ENCODE results near the gene PDLIM7. TPM values are rescaled to one million over a fixed set of nuclear protein-coding genes. Genes with fewer than 3 reads are reported as not detected.

Gene PDLIM7
- total and polyA plus RNA-seq, 2 of the 4 experiments (the other 2 are of a cell fraction) = 70.4 to 534 TPM

GRCh38 chr5:177514541-177514940, 17.1 kb upstream of the PDLIM7 start:
- dilution Hi-C loops (cut with HindIII; ENCODE audit: low sequenced_read_pairs, unreplicated experiment) = no loop called here
- H3K14ac ChIP-seq (replicated peaks; ENCODE audit: low read depth, low read length) = no peak overlapping the region
- ATAC-seq (ENCODE audit: low read depth) (no peak), DNase-seq (no peak)
- H3K4me3 ChIP-seq (ENCODE audit: insufficient read depth, low read depth, low read length) = no peak overlapping the region
- no peak for TF ChIP-seq CTCF (conservative IDR thresholded peaks at IDR 0.05; ENCODE audit: low read depth, low read length)
- TF ChIP-seq MAFK (IDR thresholded peaks at IDR 0.05; ENCODE audit: low read depth, low read length) = no peak
- TF ChIP-seq MAZ (IDR thresholded peaks at IDR 0.05; ENCODE audit: borderline replicate concordance, low read depth, low read length) = no peak
- no peak for TF ChIP-seq NFE2L2 (IDR thresholded peaks at IDR 0.05; ENCODE audit: low read depth, low read length)
- no peak for TF ChIP-seq POLR2A (IDR thresholded peaks at IDR 0.05; ENCODE audit: low read depth, low read length)
- no peak for TF ChIP-seq CHD1 (IDR thresholded peaks at IDR 0.05; ENCODE audit: low read depth, low read length)
- no peak for TF ChIP-seq CEBPB (IDR thresholded peaks at IDR 0.05; ENCODE audit: low read depth, low read length)
- TF ChIP-seq USF2 (IDR thresholded peaks at IDR 0.05; ENCODE audit: low read depth, low read length) = no peak
- TF ChIP-seq RFX5 (IDR thresholded peaks at IDR 0.05; ENCODE audit: low read depth, low read length) = no peak
- TF ChIP-seq MXI1 (IDR thresholded peaks at IDR 0.05; ENCODE audit: borderline replicate concordance, low read depth, low read length) = no peak
- TF ChIP-seq FOS (IDR thresholded peaks at IDR 0.05; ENCODE audit: low read depth, low read length) = no peak
- 95% methylated on average over 7 of the region's 11 CpGs; no CpG with 5 or more reads in 1 of the 2 experiments for WGBS, 2 experiments (ENCODE audit: extremely low coverage in 2 of 2, insufficient read length in 1 of 2)
- H3K9me3 ChIP-seq (ENCODE audit: control insufficient read depth, insufficient read depth, low read length) = no peaks in the 10 kb centered on the region
- intact Hi-C loops (cut with micrococcal nuclease) = no loop called here
- H2BK120ac ChIP-seq (ENCODE audit: low read depth, low read length) = no peak overlapping the region
- ChIA-PET POLR2A (ENCODE audit: unreplicated experiment) (no interaction called here), CTCF (no interaction called here)
- H3K4ac ChIP-seq (ENCODE audit: low read depth, low read length) = no peak overlapping the region
- no peak overlapping the region for H2BK20ac ChIP-seq (ENCODE audit: low read depth, low read length)
- no peak overlapping the region for H4K91ac ChIP-seq (ENCODE audit: insufficient read depth, low read depth, low read length)
- peaks cover 7% of the 10 kb centered on the region for H3K4me1 ChIP-seq (ENCODE audit: control insufficient read depth, insufficient read depth, low read length)
- no peak overlapping the region for H3K18ac ChIP-seq (ENCODE audit: low read depth, low read length)
- BruUV-seq (replicated peaks) = no TSS peak
- H2BK5ac ChIP-seq (ENCODE audit: low read depth, low read length, poor library complexity, severe bottlenecking) = no peak overlapping the region
- H3K9ac ChIP-seq (ENCODE audit: low read depth, low read length) = no peak overlapping the region
- peaks cover 59% of the 10 kb centered on the region for H3K36me3 ChIP-seq (ENCODE audit: control insufficient read depth, insufficient read depth, low read length)
- H2AK9ac ChIP-seq (replicated peaks; ENCODE audit: low read depth, low read length, poor library complexity) = no peak overlapping the region
- no peak overlapping the region for H3K56ac ChIP-seq (ENCODE audit: extremely low read depth, insufficient read depth, low read length)
- no peaks in the 10 kb centered on the region for H3K27me3 ChIP-seq (ENCODE audit: control insufficient read depth, insufficient read depth, low read length)
- H4K20me1 ChIP-seq (ENCODE audit: insufficient read depth, low read length) = no peaks in the 10 kb centered on the region; the same call in 1 of the 2 replicates
- H3K9me1 ChIP-seq (ENCODE audit: insufficient read depth, low read length) = 0 out of 2 replicates have a peak, but pooled peaks cover 4% of the 10 kb centered on the region
- H2AFZ ChIP-seq (replicated peaks; ENCODE audit: low read length, poor library complexity) = no peak overlapping the region
- no peak overlapping the region for H3K27ac ChIP-seq (ENCODE audit: insufficient read depth, low read length)
- peaks cover 32 to 37% of the 10 kb centered on the region in 2 experiments for H3K79me1 ChIP-seq (ENCODE audit: low read depth in 1 of 2, low read length in 2 of 2)
- H3K23ac ChIP-seq (ENCODE audit: low read depth, low read length) = no peak overlapping the region
- H2BK15ac ChIP-seq (ENCODE audit: low read depth, low read length) = no peak overlapping the region
- H4K8ac ChIP-seq (ENCODE audit: low read depth in 2 of 2, low read length in 2 of 2) = no peak overlapping the region
- no peak overlapping the region for H3K4me2 ChIP-seq (ENCODE audit: low read depth, low read length)
- in situ Hi-C loops (cut with MboI; ENCODE audit: low sequenced_read_pairs) = no loop called here
- no peak overlapping the region for H4K5ac ChIP-seq (ENCODE audit: low read depth, low read length)
- H2AK5ac ChIP-seq (ENCODE audit: low read depth, low read length) = no peak overlapping the region

Measured in IMR-90 (cell line).